A549 (cell line): ENCODE data around the gene MYL1. TPM values are rescaled to one million over a fixed set of nuclear protein-coding genes. Genes with fewer than 3 reads are reported as not detected.

Experiments used
- ATAC-seq, 2 experiments: fragments of 200-7000 bp in 1 of 2; fragments of >200 bp in 1 of 2; cut with Nextera tagmentation in 1 of 2; cut with Tn5 transposase in 1 of 2; 3 replicates each; pipeline versions ENCODE4 v1.8.0 to v1.9.1; 2018 to 2020; ENCODE audit warnings: mild to moderate bottlenecking in 1 of 2, moderate library complexity in 1 of 2
- CTCF ChIA-PET: fragments of 300-600 bp; sonication (Branson Sonifier 250); formaldehyde crosslinking; extraction: SDS; loops from one replicate; lab custom pipeline; 2021; ENCODE audit warnings: antibody characterized with exemption, inconsistent platforms; lab: Yijun Ruan, JAX
- POLR2A ChIA-PET: fragments of 350-600 bp; formaldehyde crosslinking; extraction: SDS; loops from one replicate; lab custom pipeline; 2021; ENCODE audit warnings: antibody characterized with exemption, inconsistent platforms; lab: Yijun Ruan, JAX
- DNase-seq, 2 experiments: peaks; one replicate each; pipeline versions ENCODE4 v3.0.0 to v3.0.0-alpha.2; 2011 to 2016; ENCODE audit warnings: low read depth in 1 of 2, low spot score in 1 of 2
- FAIRE-seq: peaks from 2 replicates; lab custom pipeline; 2011; peaks lifted over from hg19 to GRCh38; lab: Jason Lieb, UNC
- H3K27ac ChIP-seq, 2 experiments: fragments of >200 bp; sonication (Bioruptor Twin); formaldehyde crosslinking; 3 replicates each; pipeline ENCODE4 v1.5.1; 2016 to 2017
- H3K4me1 ChIP-seq: fragments of >200 bp; sonication (Bioruptor Twin); formaldehyde crosslinking; 3 replicates; pipeline ENCODE4 v1.6.1; 2016
- H3K4me2 ChIP-seq: fragments of >200 bp; sonication (Bioruptor Twin); formaldehyde crosslinking; 3 replicates; pipeline ENCODE4 v1.6.1; 2016
- H3K4me3 ChIP-seq: fragments of >200 bp; sonication (Bioruptor Twin); formaldehyde crosslinking; 3 replicates; pipeline ENCODE4 v1.5.1; 2016
- H3K9me3 ChIP-seq: fragments of >200 bp; sonication (Bioruptor Twin); formaldehyde crosslinking; 3 replicates; pipeline ENCODE4 v1.6.1; 2016
- BHLHE40 ChIP-seq: IDR thresholded peaks from 2 replicates; pipeline ENCODE4 v1.6.1; 2012; ENCODE audit warnings: low read depth, low read length, inconsistent platforms
- CBX8 ChIP-seq: fragments of 200-600 bp; sonication (generic); IDR thresholded peaks from 2 replicates; pipeline ENCODE4 v1.6.1; 2016
- CHD4 ChIP-seq: fragments of 200-600 bp; sonication (generic); IDR thresholded peaks from 2 replicates; pipeline ENCODE4 v1.6.1; 2016; ENCODE audit warnings: antibody characterized with exemption, mild to moderate bottlenecking, borderline replicate concordance
- EP300 ChIP-seq, 2 experiments: fragments of >200 bp; sonication (Bioruptor Twin); formaldehyde crosslinking; IDR thresholded peaks; 2 replicates in 1 of 2; 3 replicates in 1 of 2; pipeline ENCODE4 v1.6.1; 2016 to 2017
- ESRRA ChIP-seq: fragments of 150-350 bp; IDR thresholded peaks from 2 replicates; pipeline ENCODE4 v1.6.1; 2014; ENCODE audit warnings: mild to moderate bottlenecking, low read length, borderline replicate concordance
- FOXS1 ChIP-seq: fragments of 250-450 bp; sonication (Bioruptor Pico); IDR thresholded peaks from 2 replicates; pipeline ENCODE4 v1.5.0; 2020; ENCODE audit warnings: mild to moderate bottlenecking, moderate library complexity
- GATA3 ChIP-seq: IDR thresholded peaks from 2 replicates; pipeline ENCODE4 v1.6.1; 2012; ENCODE audit warnings: borderline replicate concordance
- HMGXB4 ChIP-seq: fragments of 250-450 bp; sonication (Bioruptor Pico); IDR thresholded peaks from 2 replicates; pipeline ENCODE4 v1.5.0; 2021; ENCODE audit warnings: mild to moderate bottlenecking, moderate library complexity, borderline replicate concordance
- HOXB13 ChIP-seq: fragments of 250-450 bp; sonication (Bioruptor Pico); IDR thresholded peaks from 2 replicates; pipeline ENCODE4 v1.5.0; 2020; ENCODE audit warnings: low read depth, mild to moderate bottlenecking, moderate library complexity
- KDM1A ChIP-seq: fragments of 200-600 bp; sonication (generic); IDR thresholded peaks from 2 replicates; pipeline ENCODE4 v1.6.1; 2016; ENCODE audit warnings: low read depth, mild to moderate bottlenecking
- PBX3 ChIP-seq: IDR thresholded peaks from 2 replicates; pipeline ENCODE4 v1.6.1; 2012
- PHF8 ChIP-seq: fragments of 200-600 bp; sonication (generic); IDR thresholded peaks from 2 replicates; pipeline ENCODE4 v1.6.1; 2016; ENCODE audit warnings: low read depth, mild to moderate bottlenecking, antibody characterized with exemption, moderate library complexity, borderline replicate concordance
- POLR2A ChIP-seq: IDR thresholded peaks from 2 replicates; pipeline ENCODE4 v1.6.1; 2012; ENCODE audit warnings: mild to moderate bottlenecking, low read length
- POLR2AphosphoS2 ChIP-seq: conservative IDR thresholded peaks from 2 replicates; pipeline ENCODE4 v1.6.1; 2012; ENCODE audit warnings: low read length, improper control_type of control experiment, inconsistent platforms
- RAD21 ChIP-seq, 2 experiments: fragments of >200 bp in 1 of 2; sonication (Bioruptor Twin) in 1 of 2; formaldehyde crosslinking in 1 of 2; IDR thresholded peaks in 1 of 2; conservative IDR thresholded peaks in 1 of 2; 2 replicates in 1 of 2; 3 replicates in 1 of 2; pipeline ENCODE4 v1.6.1; 2012 to 2018; ENCODE audit warnings: inconsistent platforms in 1 of 2
- REST ChIP-seq: fragments of 200-600 bp; sonication (generic); IDR thresholded peaks from 2 replicates; pipeline ENCODE4 v1.6.1; 2016; ENCODE audit warnings: antibody characterized with exemption, mild to moderate bottlenecking, moderate library complexity
- SREBF2 ChIP-seq: fragments of 450-650 bp; IDR thresholded peaks from 2 replicates; pipeline ENCODE4 v1.6.1; 2014; ENCODE audit warnings: mild to moderate bottlenecking, moderate library complexity
- USF2 ChIP-seq: fragments of 450-650 bp; IDR thresholded peaks from 2 replicates; pipeline ENCODE4 v1.6.1; 2014; ENCODE audit warnings: antibody characterized with exemption
- ZFP36 ChIP-seq: fragments of 450-650 bp; IDR thresholded peaks from 2 replicates; pipeline ENCODE4 v1.6.1; 2014; ENCODE audit warnings: borderline replicate concordance; ENCODE audit not compliant: partially characterized antibody
- ZNF302 ChIP-seq: fragments of 250-450 bp; sonication (Bioruptor Pico); IDR thresholded peaks from 2 replicates; pipeline ENCODE4 v1.9.0; 2021; ENCODE audit warnings: inconsistent platforms, mild to moderate bottlenecking, moderate library complexity
- WGBS: methylation state at CpG from one replicate; pipeline ENCODE4 v1.1.6; 2017; ENCODE audit errors: missing lambda C conversion rate; 5-methylcytosine and 5-hydroxymethylcytosine counted together
- polyA plus RNA-seq, 4 experiments: library from polyadenylated mRNA; depleted of rRNA in 3 of 4; stranded (reverse); fragments of >200 nt; fragmentation: RNase III in 1 of 4; extraction: RNeasy Plus Mini Kit Qiagen cat#74134 plus additional on column Dnase treatment in 1 of 4; gene quantifications; 2 replicates in 3 of 4; 3 replicates in 1 of 4; pipeline ENCODE4 v1.2.3, GENCODE V29; 2011 to 2017

MYL1 gene
- polyA plus RNA-seq, 2 of the 4 experiments (the other 2 are of a cell fraction), result not detected

GRCh38 chr2:210324458-210324857 is 9.5 kb upstream of the MYL1 start (continued):
- no peak for TF ChIP-seq HMGXB4 (CRISPR knock-in tag)

GRCh38 chr2:210323003-210323402 is 8.0 kb upstream of the MYL1 start:
- WGBS, result 37% methylated on average over 4 of the region's 4 CpGs
- H3K4me2 ChIP-seq, result no peak overlapping the region
- POLR2A ChIA-PET, result no interaction called here
- CTCF ChIA-PET, result no interaction called here
- no peak for ATAC-seq
- TF ChIP-seq CHD4 (no peak), GATA3 (no peak), CBX8 (no peak), POLR2A (no peak), ZNF302 (CRISPR knock-in tag) (no peak)
- H3K4me1 ChIP-seq, result no peaks in the 10 kb centered on the region
- FAIRE-seq, result no peak
- H3K27ac ChIP-seq, result no peak overlapping the region
- no peak for DNase-seq
- no peaks in the 10 kb centered on the region for H3K9me3 ChIP-seq
- no peak overlapping the region for H3K4me3 ChIP-seq

- ATAC-seq (no peak), FAIRE-seq (no peak), DNase-seq (no peak)
- 5% methylated on average over 3 of the region's 3 CpGs for WGBS
- TF ChIP-seq BHLHE40, result no peak
- no peak for TF ChIP-seq POLR2AphosphoS2
- TF ChIP-seq GATA3, result no peak
- TF ChIP-seq SREBF2, result no peak
- no peak for TF ChIP-seq HOXB13
- ChIA-PET POLR2A (no interaction called here), CTCF (no interaction called here)
- Histone ChIP-seq H3K9me3 (no peaks in the 10 kb centered on the region), H3K4me3 (no peak overlapping the region), H3K4me1 (no peaks in the 10 kb centered on the region), H3K27ac (no peak overlapping the region), H3K4me2 (no peak overlapping the region)
Measured at GRCh38 chr2:210318891-210319290, 3.9 kb upstream of the MYL1 start.

- CTCF ChIA-PET, result no interaction called here
- Histone ChIP-seq H3K4me1 (no peaks in the 10 kb centered on the region), H3K27ac (no peak overlapping the region), H3K4me2 (no peak overlapping the region), H3K9me3 (no peaks in the 10 kb centered on the region), H3K4me3 (no peak overlapping the region)
- DNase-seq (no peak), FAIRE-seq (no peak), ATAC-seq (no peak)
- TF ChIP-seq ZFP36 (no peak), PHF8 (no peak), ESRRA (no peak), POLR2A (no peak), RAD21 (conservative IDR thresholded peaks at IDR 0.05 in 1 of 2, IDR thresholded peaks at IDR 0.05 in 1 of 2) (no peak), KDM1A (no peak), REST (no peak), EP300 (IDR thresholded peaks at IDR 0.05) (no peak), USF2 (no peak), SREBF2 (no peak), HOXB13 (no peak), CBX8 (no peak), FOXS1 (CRISPR knock-in tag) (no peak), PBX3 (no peak)
- 4% methylated on average over 2 of the region's 2 CpGs for WGBS
- POLR2A ChIA-PET, result no interaction called here
Measured at GRCh38 chr2:210318486-210318885, 3.5 kb upstream of the MYL1 start.
